Prostate gland (tissue), 2 donors: ENCODE measurements around the gene SDHAF4. TPM values are rescaled to one million over a fixed set of nuclear protein-coding genes. Genes with fewer than 3 reads are reported as not detected.

Experiments
- DNase-seq: peaks from one replicate; pipeline ENCODE4 v3.0.0-alpha.2; 2019; ENCODE audit warnings: low spot score
- H3K27ac ChIP-seq, 2 donors: fragments of 200-600 bp; sonication (generic); 2 replicates each; pipeline ENCODE4 v1.5.1; 2017 to 2019
- H3K27me3 ChIP-seq: fragments of 200-600 bp; sonication (generic); replicated peaks from 2 replicates; pipeline ENCODE4 v1.5.1; 2019; ENCODE audit not compliant: insufficient read depth
- H3K36me3 ChIP-seq, 2 donors: fragments of 200-600 bp; sonication (generic); 1 replicate in 1 of 2; 2 replicates in 1 of 2; pipeline versions ENCODE4 v1.5.1 to v1.8.1; 2017 to 2019
- H3K4me1 ChIP-seq: fragments of 200-600 bp; sonication (generic); replicated peaks from 2 replicates; pipeline ENCODE4 v1.5.1; 2019
- H3K4me3 ChIP-seq, 2 donors: fragments of 200-600 bp; sonication (generic); 2 replicates each; pipeline ENCODE4 v1.5.1; 2017 to 2019
- H3K9me3 ChIP-seq: fragments of 200-600 bp; sonication (generic); 2 replicates; pipeline ENCODE4 v1.5.1; 2017
- POLR2A ChIP-seq: fragments of 450-650 bp; IDR thresholded peaks from one replicate; pipeline ENCODE4 v1.6.1; 2016; ENCODE audit warnings: antibody characterized with exemption, mild to moderate bottlenecking
- POLR2AphosphoS5 ChIP-seq: sonication (generic); formaldehyde crosslinking; IDR thresholded peaks from one replicate; pipeline ENCODE4 v1.6.1; 2017; ENCODE audit warnings: antibody characterized with exemption
- WGBS: methylation state at CpG from one replicate; pipeline ENCODE4 v1.1.5; 2018; 5-methylcytosine and 5-hydroxymethylcytosine counted together
- intact Hi-C: fragments of 100-400 bp; cut with DNase I; formaldehyde crosslinking; loops from one replicate; pipeline ENCODE4 v1.14.2; 2022
- total RNA-seq, 2 donors: library from RNA; depleted of rRNA; stranded (reverse); fragments of >200 nt; gene quantifications; one replicate each; pipeline ENCODE4 v1.1.0, GENCODE V29; 2016
- TF ChIP-seq, protein P1 (sequence below), 4 experiments: fragments of 200-600 bp in 2 of 4; fragments of 450-650 bp in 2 of 4; sonication (generic) in 2 of 4; IDR thresholded peaks; 1 replicate in 3 of 4; 2 replicates in 1 of 4; pipeline ENCODE4 v1.5.1; 2016 to 2019; ENCODE audit warnings: antibody characterized with exemption in 4 of 4, mild to moderate bottlenecking in 2 of 4, moderate library complexity in 2 of 4

The SDHAF4 gene
- total RNA-seq, 2 donors from 2014 or later = 8.5 to 8.8 TPM

- TF ChIP-seq, protein P1, sequence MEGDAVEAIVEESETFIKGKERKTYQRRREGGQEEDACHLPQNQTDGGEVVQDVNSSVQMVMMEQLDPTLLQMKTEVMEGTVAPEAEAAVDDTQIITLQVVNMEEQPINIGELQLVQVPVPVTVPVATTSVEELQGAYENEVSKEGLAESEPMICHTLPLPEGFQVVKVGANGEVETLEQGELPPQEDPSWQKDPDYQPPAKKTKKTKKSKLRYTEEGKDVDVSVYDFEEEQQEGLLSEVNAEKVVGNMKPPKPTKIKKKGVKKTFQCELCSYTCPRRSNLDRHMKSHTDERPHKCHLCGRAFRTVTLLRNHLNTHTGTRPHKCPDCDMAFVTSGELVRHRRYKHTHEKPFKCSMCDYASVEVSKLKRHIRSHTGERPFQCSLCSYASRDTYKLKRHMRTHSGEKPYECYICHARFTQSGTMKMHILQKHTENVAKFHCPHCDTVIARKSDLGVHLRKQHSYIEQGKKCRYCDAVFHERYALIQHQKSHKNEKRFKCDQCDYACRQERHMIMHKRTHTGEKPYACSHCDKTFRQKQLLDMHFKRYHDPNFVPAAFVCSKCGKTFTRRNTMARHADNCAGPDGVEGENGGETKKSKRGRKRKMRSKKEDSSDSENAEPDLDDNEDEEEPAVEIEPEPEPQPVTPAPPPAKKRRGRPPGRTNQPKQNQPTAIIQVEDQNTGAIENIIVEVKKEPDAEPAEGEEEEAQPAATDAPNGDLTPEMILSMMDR (IDR thresholded peaks at IDR 0.05) = no peak
- TF ChIP-seq POLR2AphosphoS5 (no peak), POLR2A (no peak)
- Histone ChIP-seq H3K27ac (no peak overlapping the region), H3K9me3 (no peaks in the 10 kb centered on the region), H3K36me3 (no peaks in the 10 kb centered on the region), H3K4me1 (no peaks in the 10 kb centered on the region), H3K4me3 (no peak overlapping the region), H3K27me3 (no peaks in the 10 kb centered on the region)
- WGBS = 91% methylated on average over 2 of the region's 2 CpGs
- intact Hi-C loops = no loop called here
- DNase-seq = no peak
Observed at GRCh38 chr6:70633870-70634269, 67.1 kb downstream of the SDHAF4 start.

GRCh38 chr6:70636596-70636995 is 69.9 kb downstream of the SDHAF4 start:
- no peaks in the 10 kb centered on the region for H3K36me3 ChIP-seq
- H3K4me1 ChIP-seq = no peaks in the 10 kb centered on the region
- DNase-seq = no peak
- no peak overlapping the region for H3K27ac ChIP-seq
- WGBS = 95% methylated on average over 8 of the region's 8 CpGs
- TF ChIP-seq, protein P1 (IDR thresholded peaks at IDR 0.05) = no peak
- TF ChIP-seq POLR2AphosphoS5 (no peak), POLR2A (no peak)
- no peak overlapping the region for H3K4me3 ChIP-seq
- no peaks in the 10 kb centered on the region for H3K27me3 ChIP-seq
- H3K9me3 ChIP-seq = no peaks in the 10 kb centered on the region
- intact Hi-C loops = no loop called here

GRCh38 chr6:70638468-70638867 is 71.7 kb downstream of the SDHAF4 start:
- intact Hi-C loops = no loop called here
- no peaks in the 10 kb centered on the region for H3K27me3 ChIP-seq
- no peak for DNase-seq
- H3K27ac ChIP-seq = no peak overlapping the region
- 93% methylated on average over 1 of the region's 1 CpG for WGBS
- H3K4me3 ChIP-seq = no peak overlapping the region
- TF ChIP-seq POLR2A (no peak), POLR2AphosphoS5 (no peak)
- TF ChIP-seq, protein P1 (IDR thresholded peaks at IDR 0.05) = no peak
- no peaks in the 10 kb centered on the region for H3K4me1 ChIP-seq
- no peaks in the 10 kb centered on the region for H3K9me3 ChIP-seq
- H3K36me3 ChIP-seq = no peaks in the 10 kb centered on the region

Other genes starting within 250 kb of the SDHAF4 start
- 100 to 1,000 TPM in 1 of 2 donors, 10 to 100 TPM in 1; 66.3 to 117 TPM for gene FAM135A, start 153.4 kb upstream of the SDHAF4 start, total RNA-seq
- 10 to 100 TPM; 26.0 to 30.3 TPM for gene SMAP1, start 101.0 kb downstream of the SDHAF4 start, total RNA-seq